Natural killer cell treated with Interleukin-12 subunit alpha and Interleukin-12 subunit beta and Interleukin-15 and Interleukin-18, amount 100 ng/mL, for 72 hours (primary cell): ENCODE measurements around the gene MAP4K3. TPM values are rescaled to one million over a fixed set of nuclear protein-coding genes. Genes with fewer than 3 reads are reported as not detected.

Experiments
- ATAC-seq, 2 donors: fragments of 150-1000 bp; cut with Tn5 transposase in 1 of 2; sonication (Bioruptor Pico), chemical (Tn5 transposase) in 1 of 2; 2 replicates each; pipeline ENCODE4 v1.10.0; 2021
- DNase-seq: peaks from one replicate; pipeline ENCODE4 v3.0.0; 2022; ENCODE audit warnings: low spot score
- H3K27ac Mint-ChIP-seq, 2 donors: 1 replicate in 1 of 2; 2 replicates in 1 of 2; pipeline ENCODE4 v1.8.0; 2022; ENCODE audit warnings: mixed read lengths in 2 of 2, mild to moderate bottlenecking in 1 of 2, moderate library complexity in 1 of 2
- H3K27me3 Mint-ChIP-seq, 2 donors: 1 replicate in 1 of 2; 2 replicates in 1 of 2; pipeline ENCODE4 v1.8.0; 2022; ENCODE audit warnings: mixed read lengths in 2 of 2
- H3K36me3 Mint-ChIP-seq: one replicate; pipeline ENCODE4 v1.8.0; 2022; ENCODE audit warnings: mixed read lengths
- H3K4me1 Mint-ChIP-seq, 2 donors: 1 replicate in 1 of 2; 2 replicates in 1 of 2; pipeline ENCODE4 v1.8.0; 2022; ENCODE audit warnings: low read depth in 2 of 2, mixed read lengths in 2 of 2, mild to moderate bottlenecking in 1 of 2
- H3K4me3 Mint-ChIP-seq: one replicate; pipeline ENCODE4 v1.8.0; 2022; ENCODE audit warnings: mixed read lengths
- H3K9me3 Mint-ChIP-seq: 2 replicates; pipeline ENCODE4 v1.8.0; 2022; ENCODE audit warnings: mixed read lengths
- total RNA-seq, 2 donors: library from RNA; stranded (reverse); gene quantifications; one replicate each; pipeline ENCODE4 v1.2.3, GENCODE V29; 2022

MAP4K3 gene
- total RNA-seq, 2 donors from 2014 or later: 9.6 to 21.0 TPM

GRCh38 chr2:39383146-39383545 is 53.9 kb downstream of the MAP4K3 start:
- H3K27me3 Mint-ChIP-seq: no peaks in the 10 kb centered on the region
- peaks cover 5 to 9% of the 10 kb centered on the region in 2 donors for H3K4me1 Mint-ChIP-seq
- no peak overlapping the region for H3K27ac Mint-ChIP-seq
- no peaks in the 10 kb centered on the region for H3K36me3 Mint-ChIP-seq
- no peak for DNase-seq
- no peaks in the 10 kb centered on the region for H3K9me3 Mint-ChIP-seq
- no peak overlapping the region for H3K4me3 Mint-ChIP-seq
- ATAC-seq: no peak

GRCh38 chr2:39381653-39382052 is 55.4 kb downstream of the MAP4K3 start:
- DNase-seq: no peak
- H3K27me3 Mint-ChIP-seq: no peaks in the 10 kb centered on the region
- ATAC-seq: no peak
- no peaks in the 10 kb centered on the region for H3K36me3 Mint-ChIP-seq
- H3K4me3 Mint-ChIP-seq: no peak overlapping the region
- H3K27ac Mint-ChIP-seq: no peak overlapping the region
- H3K9me3 Mint-ChIP-seq: no peaks in the 10 kb centered on the region
- H3K4me1 Mint-ChIP-seq: peaks cover 7 to 12% of the 10 kb centered on the region in 2 donors

GRCh38 chr2:39380525-39381150 is 56.4 kb downstream of the MAP4K3 start:
- Mint-ChIP-seq H3K4me1 (peaks cover 7 to 12% of the 10 kb centered on the region in 2 donors), H3K9me3 (no peaks in the 10 kb centered on the region), H3K4me3 (no peak overlapping the region), H3K27me3 (no peaks in the 10 kb centered on the region), H3K36me3 (peaks cover 5% of the 10 kb centered on the region), H3K27ac (no peak overlapping the region)
- ATAC-seq (no peak), DNase-seq (no peak)

GRCh38 chr2:39379643-39380524 is 57.2 kb downstream of the MAP4K3 start:
- no peaks in the 10 kb centered on the region for H3K27me3 Mint-ChIP-seq
- DNase-seq: no peak

DNA sequence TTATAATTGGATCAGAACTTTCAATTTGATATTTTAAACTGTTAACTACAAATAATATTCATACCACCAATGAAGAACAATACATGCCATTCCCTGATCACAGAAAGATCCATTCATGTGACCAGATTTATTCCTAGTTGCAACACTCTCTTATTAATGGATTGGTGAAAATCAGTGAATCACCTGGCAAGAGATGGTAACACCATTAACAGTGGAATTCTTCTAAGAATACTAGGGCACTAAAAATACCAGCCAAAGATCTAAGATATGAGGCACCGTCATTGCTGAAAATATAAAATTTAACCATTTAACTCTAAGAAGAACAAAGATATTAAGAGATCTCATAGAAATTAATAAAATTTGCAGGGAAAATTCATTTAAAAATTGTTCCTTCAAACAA is 58.1 kb downstream of the MAP4K3 start:
- Mint-ChIP-seq H3K4me3 (no peak overlapping the region), H3K27me3 (no peaks in the 10 kb centered on the region), H3K4me1 (peaks cover 7 to 12% of the 10 kb centered on the region in 2 donors), H3K9me3 (no peaks in the 10 kb centered on the region), H3K27ac (no peak overlapping the region), H3K36me3 (peaks cover 6% of the 10 kb centered on the region)
- no peak for ATAC-seq
- DNase-seq: no peak

More at GRCh38 chr2:39379643-39380524, 57.2 kb downstream of the MAP4K3 start:
- no peak overlapping the region for H3K4me3 Mint-ChIP-seq
- H3K4me1 Mint-ChIP-seq: peaks cover 7 to 12% of the 10 kb centered on the region in 2 donors
- ATAC-seq: peak in 1 of 2 donors; percentile 64
- peaks cover 6% of the 10 kb centered on the region for H3K36me3 Mint-ChIP-seq
- no peaks in the 10 kb centered on the region for H3K9me3 Mint-ChIP-seq
- H3K27ac Mint-ChIP-seq: no peak overlapping the region

- DNase-seq (no peak), ATAC-seq (no peak)
- Mint-ChIP-seq H3K4me1 (peaks cover 7 to 12% of the 10 kb centered on the region in 2 donors), H3K36me3 (peaks cover 12% of the 10 kb centered on the region), H3K4me3 (no peak overlapping the region), H3K27ac (no peak overlapping the region), H3K9me3 (peaks cover 3% of the 10 kb centered on the region), H3K27me3 (no peaks in the 10 kb centered on the region)
Observed at GRCh38 chr2:39377226-39377939, 59.7 kb downstream of the MAP4K3 start.

- no peak for DNase-seq
- H3K27ac Mint-ChIP-seq: peak overlapping the region in 1 of 2 donors; percentile 34
- no peak overlapping the region for H3K4me3 Mint-ChIP-seq
- peaks cover 7% of the 10 kb centered on the region in 2 donors for H3K4me1 Mint-ChIP-seq
- peaks cover 17% of the 10 kb centered on the region for H3K36me3 Mint-ChIP-seq
- ATAC-seq: no peak
- H3K27me3 Mint-ChIP-seq: no peaks in the 10 kb centered on the region
- H3K9me3 Mint-ChIP-seq: peaks cover 3% of the 10 kb centered on the region
Observed at GRCh38 chr2:39375917-39376316, 61.2 kb downstream of the MAP4K3 start.

DNA sequence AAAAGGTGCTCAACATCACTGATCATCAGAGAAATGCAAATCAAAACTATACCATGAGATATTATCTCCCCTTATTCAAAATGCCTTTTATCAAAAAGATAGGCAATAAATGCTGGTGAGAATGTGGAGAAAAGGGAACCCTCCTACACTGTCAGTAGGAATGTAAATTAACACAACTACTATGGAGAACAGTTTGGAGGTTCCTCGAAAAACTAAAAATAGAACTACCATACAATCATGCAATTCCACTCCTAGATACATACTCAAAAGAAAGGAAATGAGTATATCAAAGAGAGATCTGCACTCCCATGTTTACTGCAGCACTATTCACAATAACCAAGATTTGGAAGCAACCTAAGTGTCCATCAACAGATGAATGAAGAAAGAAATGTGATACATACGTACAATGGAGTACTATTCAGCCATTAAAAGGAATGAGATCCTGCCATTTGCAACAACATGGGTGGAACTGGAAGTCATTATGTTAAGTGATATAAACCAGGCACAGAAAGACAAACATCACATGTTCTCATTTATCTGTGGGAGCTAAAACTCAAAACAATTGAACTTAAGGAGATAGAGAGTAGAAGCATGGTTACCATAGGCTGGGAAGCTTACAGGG is 63.8 kb downstream of the MAP4K3 start:
- H3K27ac Mint-ChIP-seq: no peak overlapping the region
- H3K9me3 Mint-ChIP-seq: peaks cover 3% of the 10 kb centered on the region
- H3K4me1 Mint-ChIP-seq: peaks cover 15 to 22% of the 10 kb centered on the region in 2 donors
- H3K36me3 Mint-ChIP-seq: peaks cover 17% of the 10 kb centered on the region
- DNase-seq (no peak), ATAC-seq (no peak)
- no peak overlapping the region for H3K4me3 Mint-ChIP-seq
- H3K27me3 Mint-ChIP-seq: no peaks in the 10 kb centered on the region

DNA sequence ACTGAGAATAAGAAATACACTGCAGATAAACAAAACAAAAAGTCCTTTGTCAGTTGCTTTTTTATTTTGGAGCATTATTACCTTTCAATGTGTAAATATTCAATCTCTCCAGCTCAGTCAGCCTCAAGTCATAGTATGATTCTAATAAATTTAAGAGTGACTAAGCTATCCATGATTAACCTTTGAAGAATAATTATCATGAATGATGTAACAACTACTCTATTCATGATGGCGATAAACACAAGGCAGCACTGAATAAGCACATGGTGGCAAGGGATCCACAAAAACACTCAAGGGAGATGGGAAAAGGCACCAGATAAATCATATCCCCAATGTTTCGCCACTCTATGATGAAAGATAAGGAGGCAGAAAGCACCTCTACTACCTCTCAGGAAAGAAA is 67.0 kb downstream of the MAP4K3 start:
- peaks cover 11% of the 10 kb centered on the region for H3K36me3 Mint-ChIP-seq
- ATAC-seq (no peak), DNase-seq (no peak)
- peaks cover 11 to 15% of the 10 kb centered on the region in 2 donors for H3K4me1 Mint-ChIP-seq
- H3K27ac Mint-ChIP-seq: no peak overlapping the region
- no peaks in the 10 kb centered on the region for H3K27me3 Mint-ChIP-seq
- H3K9me3 Mint-ChIP-seq: peaks cover 3% of the 10 kb centered on the region
- no peak overlapping the region for H3K4me3 Mint-ChIP-seq

DNA sequence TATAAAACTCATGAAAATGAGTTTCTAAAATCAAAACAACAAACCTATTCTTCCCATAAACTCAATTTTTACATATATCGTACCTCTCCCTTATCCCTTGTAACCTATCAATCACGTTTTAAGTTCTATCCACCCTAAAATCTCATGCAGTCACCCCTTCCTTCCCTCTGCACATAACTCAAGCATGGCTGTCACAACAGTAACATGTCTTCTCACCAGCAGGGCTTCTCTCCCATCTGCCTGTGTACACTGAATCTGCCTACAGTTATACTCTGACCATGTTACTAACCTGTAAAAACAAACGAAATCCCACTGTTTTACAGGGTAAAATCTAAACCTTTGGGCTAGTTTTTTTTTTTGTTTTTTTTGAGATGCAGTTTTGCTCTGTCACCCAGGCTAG is 68.2 kb downstream of the MAP4K3 start:
- Mint-ChIP-seq H3K4me3 (no peak overlapping the region), H3K4me1 (peaks cover 11 to 15% of the 10 kb centered on the region in 2 donors), H3K27me3 (no peaks in the 10 kb centered on the region), H3K9me3 (peaks cover 3% of the 10 kb centered on the region), H3K27ac (peak overlapping the region in 1 of 2 donors; percentile 1), H3K36me3 (peaks cover 11% of the 10 kb centered on the region)
- no peak for DNase-seq
- ATAC-seq: no peak

- ATAC-seq (no peak), DNase-seq (no peak)
- H3K9me3 Mint-ChIP-seq: peaks cover 1% of the 10 kb centered on the region
- H3K36me3 Mint-ChIP-seq: peaks cover 9% of the 10 kb centered on the region
- H3K4me1 Mint-ChIP-seq: peaks cover 11 to 15% of the 10 kb centered on the region in 2 donors
- no peaks in the 10 kb centered on the region for H3K27me3 Mint-ChIP-seq
- H3K27ac Mint-ChIP-seq: peak overlapping the region in 1 of 2 donors; percentile 1
- no peak overlapping the region for H3K4me3 Mint-ChIP-seq
Observed at GRCh38 chr2:39368376-39368775, 68.7 kb downstream of the MAP4K3 start.

DNA sequence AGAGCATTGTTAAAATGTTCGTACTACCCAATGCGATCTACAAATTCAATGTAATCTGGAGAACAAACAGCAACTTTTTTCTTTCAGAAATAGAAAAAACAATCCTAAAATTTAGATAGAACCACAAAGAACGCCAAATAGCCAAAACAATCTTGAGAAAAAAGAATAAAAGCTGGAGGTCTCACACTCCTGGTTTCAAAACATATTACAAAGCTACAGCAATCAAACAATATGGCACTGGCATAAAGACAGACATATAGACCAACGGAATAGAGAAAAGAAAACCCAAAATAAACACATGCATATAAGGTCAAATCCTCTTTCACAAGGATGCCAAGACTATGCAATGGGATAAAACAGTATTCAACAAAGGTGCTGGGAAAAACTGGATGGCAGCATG is 74.5 kb downstream of the MAP4K3 start:
- H3K27ac Mint-ChIP-seq: no peak overlapping the region
- no peaks in the 10 kb centered on the region for H3K4me1 Mint-ChIP-seq
- H3K9me3 Mint-ChIP-seq: peaks cover 11% of the 10 kb centered on the region
- no peak for DNase-seq
- H3K27me3 Mint-ChIP-seq: no peaks in the 10 kb centered on the region
- H3K4me3 Mint-ChIP-seq: no peak overlapping the region
- ATAC-seq: no peak
- peaks cover 21% of the 10 kb centered on the region for H3K36me3 Mint-ChIP-seq

DNA sequence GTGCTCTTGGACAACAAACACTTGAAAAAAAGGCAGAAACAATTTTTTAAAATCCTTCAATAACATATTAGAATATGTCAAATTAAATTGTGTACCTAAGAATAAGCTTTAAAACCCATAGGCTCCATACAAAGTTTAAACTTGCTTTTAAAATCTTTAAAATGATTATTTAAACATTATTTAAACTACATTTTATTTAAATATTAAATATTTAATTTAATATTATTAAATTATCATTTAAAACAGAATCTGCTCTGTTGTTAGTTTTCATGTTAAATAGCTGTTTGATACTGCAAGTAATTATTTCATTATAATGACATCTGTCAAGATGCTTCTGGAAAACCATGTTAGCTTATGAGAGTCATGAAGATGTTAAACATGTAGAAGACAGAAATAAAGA is 75.6 kb downstream of the MAP4K3 start:
- DNase-seq: no peak
- H3K4me3 Mint-ChIP-seq: no peak overlapping the region
- no peak for ATAC-seq

More for the DNA sequence above, 75.6 kb downstream of the MAP4K3 start:
- no peak overlapping the region for H3K27ac Mint-ChIP-seq
- peaks cover 11% of the 10 kb centered on the region for H3K9me3 Mint-ChIP-seq
- peaks cover 21% of the 10 kb centered on the region for H3K36me3 Mint-ChIP-seq
- H3K27me3 Mint-ChIP-seq: no peaks in the 10 kb centered on the region
- no peaks in the 10 kb centered on the region for H3K4me1 Mint-ChIP-seq
